Endometrial microvascular endothelial cells (primary cell): ENCODE data around the gene PMFBP1. TPM values are rescaled to one million over a fixed set of nuclear protein-coding genes. Genes with fewer than 3 reads are reported as not detected.

Source experiments
- in situ Hi-C: cut with HindIII; loops from 2 replicates; pipeline ENCODE4 v1.10.0; 2017; ENCODE audit warnings: low sequenced_read_pairs, low pct_unique_long_range_greater_than_20kb; ENCODE audit errors: inconsistent ontology term
- total RNA-seq: library from RNA; depleted of rRNA; stranded (reverse); fragments of >200 nt; gene quantifications from one replicate; pipeline ENCODE4 v1.2.3, GENCODE V29; 2015; ENCODE audit errors: inconsistent ontology term

PMFBP1 gene
- total RNA-seq, 1 donor from 2014 or later, result not detected

DNA sequence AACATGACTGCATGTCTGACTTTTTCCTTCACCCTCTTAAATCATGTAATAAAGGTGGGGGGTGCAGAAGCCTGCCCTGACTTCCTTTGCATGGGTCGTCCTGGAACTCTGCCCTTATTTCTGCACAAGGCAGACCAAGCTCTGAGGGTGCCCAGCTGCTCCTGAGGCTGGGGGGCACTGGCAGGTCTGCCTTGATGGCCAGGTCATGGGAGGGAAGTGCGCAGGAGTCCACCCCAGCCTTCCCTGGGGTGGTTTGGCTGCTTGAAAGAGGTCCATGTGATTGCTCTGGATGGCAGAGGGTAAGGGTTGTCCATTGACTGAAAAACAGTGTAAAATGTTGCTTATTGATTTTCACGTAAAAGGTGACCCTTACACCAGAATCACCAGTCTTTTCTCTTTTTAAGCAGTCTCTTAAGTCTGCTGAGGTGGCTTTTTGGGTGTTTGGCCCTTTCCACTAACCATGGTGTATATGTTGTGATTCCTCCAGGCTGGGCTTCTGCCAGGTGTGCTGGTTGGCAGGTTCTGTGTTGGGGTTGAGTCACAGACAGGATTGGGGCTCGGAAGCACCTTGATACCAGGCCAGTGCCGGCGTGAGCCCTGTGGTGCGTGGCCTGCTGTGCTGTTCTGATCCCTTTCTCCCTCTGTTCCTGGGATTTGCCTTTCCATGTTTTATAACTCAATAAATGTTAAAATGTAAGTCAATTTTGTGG is 58.9 kb downstream of the PMFBP1 start:
- in situ Hi-C loops, result no loop called here

DNA sequence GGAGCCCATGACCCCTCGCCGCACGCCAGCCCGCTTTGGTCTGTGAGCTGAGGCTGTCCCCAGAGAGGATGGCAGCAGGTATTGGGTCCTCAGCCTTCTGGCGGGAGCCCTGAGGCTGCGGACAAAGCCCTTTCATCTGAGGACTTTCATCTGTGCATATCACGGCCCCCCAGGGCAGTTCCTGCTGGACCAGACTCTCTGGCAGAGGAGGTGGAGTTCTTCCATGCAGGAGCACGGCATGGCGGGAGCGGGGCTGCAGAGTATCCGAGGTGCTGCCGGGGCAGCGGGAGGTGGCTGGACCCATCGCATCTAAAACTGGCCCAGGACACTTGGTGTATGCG is 59.5 kb downstream of the PMFBP1 start:
- in situ Hi-C loops, result no loop called here

DNA sequence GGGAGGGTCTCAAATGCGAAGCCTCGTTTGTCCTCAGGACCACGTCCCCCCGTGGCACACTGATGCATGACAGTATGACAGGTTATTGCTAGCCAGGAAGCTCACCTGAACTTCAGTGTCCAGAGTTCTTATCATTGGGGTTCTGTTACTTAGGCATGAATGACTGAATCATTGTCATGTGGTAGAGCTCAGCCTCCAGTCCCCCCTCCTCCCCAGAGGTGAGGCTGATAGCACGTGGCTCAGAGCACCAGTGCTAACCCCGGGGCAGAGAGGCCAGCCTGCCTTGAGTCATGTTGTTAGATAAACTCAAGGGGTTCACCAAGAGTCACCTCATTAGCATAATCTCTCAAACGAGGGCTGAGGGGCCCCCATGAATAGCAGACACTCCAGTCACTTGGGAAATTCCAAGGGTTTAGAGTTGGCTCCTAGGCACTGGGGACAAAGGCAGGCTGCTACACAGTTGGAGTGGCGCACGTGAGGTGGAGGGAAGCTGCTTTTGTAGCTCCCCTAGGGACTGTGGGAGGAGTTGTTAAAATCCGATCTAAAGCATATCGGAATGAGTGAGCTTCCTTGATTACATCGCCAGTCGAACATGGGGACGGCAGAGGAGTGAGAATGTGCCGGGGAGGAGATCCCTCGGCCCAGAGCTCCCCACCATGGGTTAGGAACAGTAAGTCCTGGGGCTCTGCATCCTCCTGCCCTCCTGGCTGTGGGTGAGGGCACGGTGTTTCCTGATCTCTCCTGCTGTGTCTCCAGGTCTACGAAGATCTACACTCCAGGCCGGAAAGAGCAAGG is 60.1 kb downstream of the PMFBP1 start:
- in situ Hi-C loops, result no loop called here

DNA sequence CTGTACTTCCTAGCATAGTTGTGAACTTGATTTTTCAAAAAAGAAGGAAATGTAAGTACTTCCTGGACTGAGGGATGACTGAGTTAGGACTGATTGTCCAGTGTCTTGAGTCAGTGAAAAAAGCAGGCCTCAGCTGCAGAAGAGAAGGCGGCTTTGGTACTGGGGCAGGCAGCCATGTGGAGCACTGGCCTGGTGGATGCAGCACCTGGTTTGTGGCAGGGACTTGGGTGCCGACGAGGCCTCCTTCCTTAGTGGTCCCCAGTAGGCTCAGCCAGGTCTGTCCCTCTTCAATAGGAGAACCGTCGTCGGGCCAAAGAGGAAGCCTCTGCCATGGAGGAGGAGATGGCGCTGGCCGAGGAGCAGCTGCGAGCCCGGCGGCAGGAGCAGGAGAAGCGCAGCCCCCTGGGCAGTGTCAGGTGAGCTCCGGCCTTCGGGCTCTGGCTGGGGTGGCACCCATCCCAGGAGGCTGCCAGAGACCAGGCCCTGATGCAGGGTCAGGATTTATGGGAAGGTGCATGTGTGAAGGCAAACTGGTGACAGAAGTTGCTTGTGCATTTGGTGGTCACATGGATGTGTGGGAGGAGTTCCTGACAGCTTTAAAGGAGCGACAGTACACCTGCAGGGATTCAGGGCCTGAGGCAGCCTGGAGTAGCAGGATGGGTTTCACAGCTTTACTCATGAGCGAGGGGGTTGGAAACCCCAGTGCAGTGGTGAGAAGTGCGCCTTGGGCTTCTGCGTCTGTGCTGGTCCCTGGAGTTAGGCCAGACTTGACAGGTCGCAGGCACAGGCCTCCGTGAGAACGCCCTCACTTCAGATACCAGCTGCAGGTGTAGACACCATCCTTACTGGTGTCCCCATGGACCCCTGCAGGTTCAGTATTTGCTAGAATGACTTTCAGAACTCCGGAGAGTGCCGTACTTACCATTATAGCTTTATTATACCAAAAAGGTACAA is 61.0 kb downstream of the PMFBP1 start:
- in situ Hi-C loops, result no loop called here

DNA sequence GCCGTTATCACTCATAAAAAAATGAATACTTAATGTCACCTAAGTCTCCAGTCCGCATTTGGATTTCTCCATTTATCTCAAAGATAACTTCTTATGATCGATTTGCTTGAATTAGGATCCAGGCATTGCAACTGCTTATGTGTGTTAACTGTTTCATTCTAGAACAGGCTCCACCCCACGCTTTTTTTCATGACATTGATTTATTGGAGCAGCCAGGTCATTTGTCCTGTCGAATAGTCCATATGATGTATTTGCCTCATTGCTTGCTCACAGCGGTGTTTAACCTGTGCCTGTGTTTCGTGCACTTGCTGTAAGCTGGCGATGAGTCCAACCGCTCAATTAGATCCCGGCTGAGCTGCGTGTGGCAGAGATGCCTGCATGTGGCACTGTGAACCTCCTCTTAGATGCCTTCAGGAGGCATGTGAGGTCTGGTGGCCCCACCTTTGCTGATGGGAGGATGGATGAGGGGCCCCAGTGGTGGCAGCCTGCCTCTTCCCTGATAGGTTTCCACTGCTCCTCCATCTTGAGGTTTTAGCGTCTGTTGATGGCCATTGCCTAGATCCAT is 61.9 kb downstream of the PMFBP1 start:
- in situ Hi-C loops, result no loop called here

DNA sequence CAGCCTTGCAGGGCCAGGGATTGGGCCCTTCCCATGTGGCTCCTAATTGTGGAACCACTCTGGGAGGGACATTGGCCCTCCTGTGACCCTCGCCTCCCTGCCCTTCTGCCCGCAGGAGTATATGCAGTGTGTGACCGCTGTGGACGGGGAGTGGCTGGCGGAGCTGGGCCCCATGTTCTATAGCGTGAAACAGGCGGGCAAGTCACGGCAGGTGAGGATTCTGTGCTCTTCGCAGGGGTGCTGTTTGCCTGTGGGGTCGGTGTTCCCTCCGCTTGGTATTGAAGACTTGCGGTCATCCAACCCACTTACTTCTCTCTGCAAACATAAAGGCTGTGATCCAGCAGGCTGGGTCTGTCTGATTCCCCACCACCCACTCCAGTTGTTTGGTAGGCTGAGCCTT is 62.7 kb downstream of the PMFBP1 start:
- in situ Hi-C loops, result no loop called here

DNA sequence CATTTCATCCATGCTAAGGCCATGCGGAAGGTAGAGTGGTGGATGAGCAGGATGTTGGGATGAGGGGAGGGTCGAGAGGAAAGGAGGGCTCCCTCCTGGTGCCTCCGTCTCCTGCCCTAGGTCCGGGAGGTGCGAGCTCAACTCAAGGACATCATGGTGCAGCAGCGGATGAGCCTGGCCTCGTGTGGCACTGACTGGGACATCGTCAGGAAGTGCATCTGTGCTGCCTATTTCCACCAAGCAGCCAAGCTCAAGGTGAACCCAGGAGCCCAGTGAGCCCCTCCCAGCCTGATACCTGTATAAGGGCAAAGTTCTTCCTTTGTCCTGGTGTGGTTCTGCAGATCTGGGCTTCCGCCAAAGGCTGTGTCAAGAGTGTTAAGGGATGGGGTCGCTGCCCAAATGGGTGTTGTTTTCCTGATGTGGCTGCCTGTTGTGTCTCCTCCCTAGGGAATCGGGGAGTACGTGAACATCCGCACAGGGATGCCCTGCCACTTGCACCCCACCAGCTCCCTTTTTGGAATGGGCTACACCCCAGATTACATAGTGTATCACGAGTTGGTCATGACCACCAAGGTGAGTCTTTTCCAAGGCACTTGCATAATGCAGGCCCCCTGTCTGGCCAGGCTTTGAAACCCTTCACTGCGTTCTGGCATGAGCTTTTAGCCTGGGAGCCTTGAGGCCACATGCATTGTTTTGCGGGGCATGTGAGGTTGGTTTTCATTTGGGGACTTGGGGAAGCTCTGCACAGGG is 63.4 kb downstream of the PMFBP1 start:
- in situ Hi-C loops, result no loop called here

DNA sequence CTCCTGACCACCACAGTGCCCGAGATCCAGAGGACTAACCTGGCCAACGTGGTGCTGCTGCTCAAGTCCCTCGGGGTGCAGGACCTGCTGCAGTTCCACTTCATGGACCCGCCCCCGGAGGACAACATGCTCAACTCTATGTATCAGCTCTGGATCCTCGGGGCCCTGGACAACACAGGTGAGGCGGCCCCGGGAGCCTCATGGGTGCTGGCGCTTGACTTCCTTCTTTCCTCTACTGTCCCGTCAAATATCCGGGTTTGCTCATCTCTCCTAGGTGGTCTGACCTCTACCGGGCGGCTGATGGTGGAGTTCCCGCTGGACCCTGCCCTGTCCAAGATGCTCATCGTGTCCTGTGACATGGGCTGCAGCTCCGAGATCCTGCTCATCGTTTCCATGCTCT is 64.6 kb downstream of the PMFBP1 start:
- in situ Hi-C loops, result no loop called here

DNA sequence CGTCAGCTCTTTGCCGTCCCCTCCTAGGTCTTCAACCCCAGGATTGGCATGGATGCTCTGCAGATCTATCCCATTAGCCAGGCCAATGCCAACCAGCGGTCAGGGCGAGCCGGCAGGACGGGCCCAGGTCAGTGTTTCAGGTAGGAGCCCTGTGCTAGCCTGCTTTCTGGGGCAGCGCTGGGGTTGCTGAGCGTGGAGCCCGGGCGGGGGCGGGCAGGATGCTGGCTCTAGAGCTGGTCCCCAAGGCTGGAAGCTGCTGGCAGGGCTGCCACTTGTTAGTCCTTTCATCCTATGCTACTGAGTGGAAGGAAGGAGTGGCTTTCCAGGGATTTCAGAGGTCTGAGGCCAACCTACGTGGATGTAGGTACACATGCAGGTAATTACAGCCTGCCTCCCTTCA is 66.0 kb downstream of the PMFBP1 start:
- in situ Hi-C loops, result no loop called here

DNA sequence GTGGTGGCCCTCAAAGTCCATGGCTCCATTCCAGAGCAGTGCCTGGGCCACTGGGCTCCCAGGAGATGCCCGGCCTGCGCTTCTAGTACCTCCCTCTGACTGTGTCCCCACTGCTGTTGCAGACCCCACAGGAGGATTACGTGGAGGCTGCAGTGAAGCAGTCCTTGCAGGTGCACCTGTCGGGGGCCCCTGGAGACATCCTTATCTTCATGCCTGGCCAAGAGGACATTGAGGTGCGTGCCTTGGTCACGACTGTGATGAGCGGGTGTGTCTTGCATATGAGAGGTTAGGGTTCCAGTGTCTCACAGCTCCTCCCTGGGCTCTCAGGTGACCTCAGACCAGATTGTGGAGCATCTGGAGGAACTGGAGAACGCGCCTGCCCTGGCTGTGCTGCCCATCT is 67.0 kb downstream of the PMFBP1 start:
- in situ Hi-C loops, result no loop called here

DNA sequence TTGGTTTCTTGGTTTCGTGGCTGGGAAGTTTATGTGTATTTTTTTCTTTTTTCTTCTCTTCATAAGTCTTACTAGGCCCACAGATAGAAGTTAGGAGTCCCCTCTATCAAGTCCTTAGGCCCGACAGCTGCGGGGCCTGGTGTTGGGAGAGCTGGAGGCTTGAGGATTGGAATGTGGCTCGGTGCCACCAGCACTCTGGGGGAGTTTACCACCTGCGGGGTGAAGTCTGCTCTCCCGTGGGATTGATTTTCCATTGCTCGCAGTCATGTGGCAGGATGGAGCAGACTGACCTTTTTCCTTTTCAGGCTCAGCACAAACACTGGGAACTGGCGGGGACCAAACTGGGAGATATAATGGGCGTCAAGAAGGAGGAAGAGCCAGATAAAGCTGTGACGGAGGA is 70.8 kb downstream of the PMFBP1 start:
- in situ Hi-C loops, result no loop called here

DNA sequence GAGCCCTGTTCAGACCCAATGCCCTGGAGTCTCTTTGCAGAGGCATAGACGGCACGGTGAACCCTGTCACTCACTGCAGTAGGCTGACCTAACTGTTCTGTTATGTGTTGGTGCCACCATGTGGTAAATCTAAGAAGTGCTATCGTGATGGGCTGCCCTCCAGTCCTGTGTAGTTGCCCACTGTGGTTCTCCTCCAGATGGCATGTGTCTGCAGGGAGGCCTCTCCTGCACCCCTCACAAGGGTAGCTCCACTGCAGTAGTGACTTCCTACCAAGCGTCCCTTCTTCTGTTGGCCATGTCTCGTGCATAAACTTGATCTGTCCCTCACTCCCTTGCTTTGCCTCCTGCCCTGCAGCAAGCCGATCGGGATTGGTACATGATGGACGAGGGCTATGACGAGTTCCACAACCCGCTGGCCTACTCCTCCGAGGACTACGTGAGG is 72.6 kb downstream of the PMFBP1 start:
- in situ Hi-C loops, result no loop called here

DNA sequence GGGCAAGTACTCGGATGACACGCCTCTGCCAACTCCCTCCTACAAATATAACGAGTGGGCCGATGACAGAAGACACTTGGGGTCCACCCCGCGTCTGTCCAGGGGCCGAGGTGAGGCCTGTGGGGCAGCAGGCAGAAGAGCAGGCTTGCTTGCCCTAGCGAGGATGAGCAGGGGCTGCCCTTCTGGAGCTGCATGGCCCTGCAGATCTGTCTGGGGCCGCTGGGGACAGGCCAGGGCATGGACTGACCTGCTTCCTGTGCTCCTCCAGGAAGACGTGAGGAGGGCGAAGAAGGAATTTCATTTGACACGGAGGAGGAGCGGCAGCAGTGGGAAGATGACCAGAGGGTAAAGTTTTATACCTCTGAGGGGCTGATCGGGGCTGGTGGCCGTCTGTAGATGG is 73.0 kb downstream of the PMFBP1 start:
- in situ Hi-C loops, result no loop called here

DNA sequence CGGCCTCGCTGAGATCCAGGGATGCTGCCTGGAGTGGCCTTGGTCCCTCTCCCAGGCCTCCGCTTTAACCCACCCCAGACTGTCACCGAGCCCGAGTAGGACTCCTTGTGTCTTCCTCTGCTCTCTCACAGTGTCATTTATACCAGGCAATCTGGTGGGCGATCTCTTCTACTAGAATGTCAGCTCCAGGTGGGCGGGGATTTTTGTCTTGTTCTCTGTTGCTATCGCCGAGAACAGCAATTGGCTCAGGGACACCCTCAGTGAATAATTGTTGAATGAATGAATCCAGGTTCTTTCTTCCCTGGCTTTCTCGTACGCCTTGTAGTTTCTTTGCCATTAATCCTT is 77.7 kb downstream of the PMFBP1 start:
- in situ Hi-C loops, result no loop called here

DNA sequence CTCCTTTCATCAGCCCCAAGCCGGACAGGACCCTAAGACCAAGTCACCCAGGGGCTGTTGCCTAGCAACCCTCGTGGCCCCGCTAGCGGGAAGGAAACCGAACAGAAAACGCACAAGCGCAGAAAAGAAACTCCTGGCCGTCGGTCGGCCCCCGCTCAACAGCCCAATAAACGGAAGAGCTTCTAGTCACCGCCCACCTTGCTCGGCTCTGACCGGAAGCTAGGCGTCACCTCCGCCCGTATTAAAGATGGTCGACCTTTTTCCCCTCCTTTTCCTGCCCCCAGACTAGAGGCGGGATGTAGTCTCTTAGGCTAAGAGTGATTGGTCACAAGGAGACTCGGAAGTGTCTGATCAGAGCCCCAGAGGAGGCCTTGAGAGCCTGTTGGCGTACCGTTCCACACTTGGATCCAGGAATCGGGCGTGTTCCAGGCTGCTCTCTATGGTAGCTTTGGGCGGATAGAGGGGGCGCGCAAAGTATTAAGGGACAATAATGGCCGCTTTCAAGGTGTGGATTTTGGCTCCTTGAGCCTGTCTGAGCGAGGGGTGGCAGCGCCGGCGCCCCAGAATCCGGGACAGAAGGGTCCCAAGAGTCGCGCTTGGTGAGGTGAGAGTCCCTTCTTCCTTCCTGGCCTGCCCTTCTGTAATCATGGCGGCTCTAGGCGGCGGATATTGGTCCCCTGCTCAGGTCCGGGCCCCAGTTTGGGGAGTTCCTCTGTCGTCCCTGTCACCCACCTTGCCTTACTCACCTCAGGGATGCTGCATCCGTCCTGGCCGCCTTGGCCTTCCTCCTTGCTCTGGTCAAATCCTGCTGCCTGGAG is 78.3 kb downstream of the PMFBP1 start, which contains the start of the genes DHX38 and TXNL4B:
Gene DHX38 (plus strand): TSS at position 400 of the 818 bp plus-strand sequence. CDS start 2,311 bp downstream, outside the sequence.
Gene TXNL4B (minus strand): TSS at position 173 of the 818 bp plus-strand sequence. CDS start 2,871 bp downstream, outside the sequence.
- in situ Hi-C loops, result no loop called here

DNA sequence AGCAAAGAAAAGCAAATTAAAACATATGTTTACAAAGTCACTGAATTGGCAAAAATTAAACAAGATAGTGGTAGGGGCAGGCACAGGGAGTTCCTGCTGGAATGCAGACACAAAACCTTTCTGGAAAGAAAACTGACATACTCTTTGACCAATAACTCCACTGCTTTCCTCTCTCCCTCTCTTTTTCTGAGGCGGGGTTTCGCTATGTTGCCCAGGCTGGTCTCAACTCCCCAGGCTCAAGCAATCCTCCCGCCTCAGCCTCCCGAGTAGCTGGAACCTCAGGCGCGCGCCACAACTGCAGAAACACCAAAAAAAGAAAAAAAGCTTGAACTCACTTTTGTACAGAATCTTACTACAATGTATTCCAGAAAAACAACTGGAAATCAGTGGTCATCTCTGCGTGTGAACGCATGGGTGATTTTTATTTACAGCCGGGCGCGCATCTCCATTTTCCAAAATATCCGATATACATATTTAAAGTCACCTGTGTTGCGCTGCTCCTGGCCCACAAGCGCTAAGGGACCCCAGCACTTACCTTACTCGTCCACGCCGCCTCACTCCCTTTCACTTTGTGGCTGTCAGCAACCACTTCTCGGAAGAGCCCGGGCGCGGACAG is 79.0 kb downstream of the PMFBP1 start:
- in situ Hi-C loops, result no loop called here

DNA sequence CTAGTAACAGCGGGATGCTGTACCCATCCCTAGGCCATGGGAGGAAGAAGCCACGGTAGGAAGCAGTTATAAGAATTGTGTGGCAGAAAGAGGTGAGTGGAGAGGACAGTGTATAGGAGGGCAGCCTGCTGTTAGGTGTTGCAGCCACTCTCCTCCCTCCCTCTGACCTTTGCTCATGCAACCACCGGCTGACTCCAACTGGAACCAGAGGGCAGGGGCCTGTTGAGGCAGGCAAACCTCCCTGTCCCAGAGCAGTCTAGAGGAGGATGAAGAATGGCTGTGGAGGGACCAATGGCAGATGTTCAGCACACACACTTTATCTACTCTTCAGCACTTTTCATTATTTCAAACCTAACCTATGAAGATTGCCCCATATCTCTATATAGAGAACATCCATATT is 80.7 kb downstream of the PMFBP1 start:
- in situ Hi-C loops, result no loop called here
